Measurements from ENCODE around the gene UNC5C.

GRCh38 chr4:95522682-95523530, 25.9 kb downstream of the UNC5C start:
- TF ChIP-seq, protein P1, sequence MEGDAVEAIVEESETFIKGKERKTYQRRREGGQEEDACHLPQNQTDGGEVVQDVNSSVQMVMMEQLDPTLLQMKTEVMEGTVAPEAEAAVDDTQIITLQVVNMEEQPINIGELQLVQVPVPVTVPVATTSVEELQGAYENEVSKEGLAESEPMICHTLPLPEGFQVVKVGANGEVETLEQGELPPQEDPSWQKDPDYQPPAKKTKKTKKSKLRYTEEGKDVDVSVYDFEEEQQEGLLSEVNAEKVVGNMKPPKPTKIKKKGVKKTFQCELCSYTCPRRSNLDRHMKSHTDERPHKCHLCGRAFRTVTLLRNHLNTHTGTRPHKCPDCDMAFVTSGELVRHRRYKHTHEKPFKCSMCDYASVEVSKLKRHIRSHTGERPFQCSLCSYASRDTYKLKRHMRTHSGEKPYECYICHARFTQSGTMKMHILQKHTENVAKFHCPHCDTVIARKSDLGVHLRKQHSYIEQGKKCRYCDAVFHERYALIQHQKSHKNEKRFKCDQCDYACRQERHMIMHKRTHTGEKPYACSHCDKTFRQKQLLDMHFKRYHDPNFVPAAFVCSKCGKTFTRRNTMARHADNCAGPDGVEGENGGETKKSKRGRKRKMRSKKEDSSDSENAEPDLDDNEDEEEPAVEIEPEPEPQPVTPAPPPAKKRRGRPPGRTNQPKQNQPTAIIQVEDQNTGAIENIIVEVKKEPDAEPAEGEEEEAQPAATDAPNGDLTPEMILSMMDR (conservative IDR thresholded peaks at IDR 0.05 in 1 of 2, IDR thresholded peaks at IDR 0.05 in 1 of 2; ENCODE audit: low read depth in 1 of 2, low read length in 2 of 2) = no peak
- no peak for TF ChIP-seq EZH2 (IDR thresholded peaks at IDR 0.05; ENCODE audit: low read length, missing control alignments)

Measured in fibroblast of lung (primary cell).